Left lung (tissue), 10 donors: Measurements from ENCODE around the gene CD84. TPM values are rescaled to one million over a fixed set of nuclear protein-coding genes. Genes with fewer than 3 reads are reported as not detected.
"Not testable (repeated sequence)": the region's sequence is repeated elsewhere in the genome, so short reads cannot be mapped to it uniquely, and the experiment has no call there.

Experiments used
- ATAC-seq: fragments of 200-7000 bp; cut with Tn5 transposase; one replicate; pipeline ENCODE4 v1.9.1; 2020; ENCODE audit warnings: moderate library complexity
- DNase-seq, 4 donors: peaks; one replicate each; pipeline ENCODE4 v3.0.0-alpha.2; 2013 to 2020
- H3K27ac ChIP-seq, 2 donors: fragments of 200-600 bp; sonication (generic) in 1 of 2; one replicate each; pipeline versions ENCODE4 v1.5.0 to v1.8.0; 2020 to 2021
- H3K27me3 ChIP-seq, 2 donors: fragments of 200-600 bp; sonication (generic) in 1 of 2; one replicate each; pipeline versions ENCODE4 v1.5.0 to v1.8.0; 2020 to 2021
- H3K36me3 ChIP-seq, 2 donors: fragments of 200-600 bp; sonication (generic) in 1 of 2; one replicate each; pipeline versions ENCODE4 v1.5.0 to v1.8.0; 2020 to 2021
- H3K4me1 ChIP-seq, 2 donors: fragments of 200-600 bp; one replicate each; pipeline ENCODE4 v1.8.0; 2021
- H3K4me3 ChIP-seq, 2 donors: fragments of 200-600 bp; sonication (generic) in 1 of 2; one replicate each; pipeline versions ENCODE4 v1.5.0 to v1.8.0; 2020 to 2021; ENCODE audit warnings: mild to moderate bottlenecking in 1 of 2
- H3K9me3 ChIP-seq, 2 donors: fragments of 200-600 bp; sonication (generic) in 1 of 2; one replicate each; pipeline versions ENCODE4 v1.5.0 to v1.8.0; 2020 to 2021
- intact Hi-C, 2 donors: fragments of 100-400 bp; cut with DNase I; formaldehyde crosslinking; loops; one replicate each; pipeline versions ENCODE4 v1.11.2 to v1.14.2; 2022
- polyA plus RNA-seq, 6 donors: library from polyadenylated mRNA; unstranded; fragments of 120-200 nt; gene quantifications; one replicate each; pipeline ENCODE4 v1.2.1, GENCODE V29; 2013; ENCODE audit not compliant: insufficient read length in 6 of 6
- total RNA-seq, 2 donors: library from RNA; stranded (reverse); fragmentation: NEBNext Ultra II Directional; extraction: Animal tissue kit (Norgen Biotek cat#: 25700); gene quantifications; one replicate each; pipeline ENCODE4 v1.2.1, GENCODE V29; 2021
- TF ChIP-seq, protein P1 (sequence below), 2 donors: fragments of 200-600 bp; sonication (generic) in 1 of 2; IDR thresholded peaks; one replicate each; pipeline versions ENCODE4 v1.5.0 to v1.8.0; 2021; ENCODE audit warnings: antibody characterized with exemption in 2 of 2
- donor health status: DM: no; HTN: yes; CAD: no.
- donor health status: DM: no; HTN: no; CAD: no.

CD84 gene
- total and polyA plus RNA-seq, 8 donors: 1.6 to 39.7 (median 2.3) TPM

DNA sequence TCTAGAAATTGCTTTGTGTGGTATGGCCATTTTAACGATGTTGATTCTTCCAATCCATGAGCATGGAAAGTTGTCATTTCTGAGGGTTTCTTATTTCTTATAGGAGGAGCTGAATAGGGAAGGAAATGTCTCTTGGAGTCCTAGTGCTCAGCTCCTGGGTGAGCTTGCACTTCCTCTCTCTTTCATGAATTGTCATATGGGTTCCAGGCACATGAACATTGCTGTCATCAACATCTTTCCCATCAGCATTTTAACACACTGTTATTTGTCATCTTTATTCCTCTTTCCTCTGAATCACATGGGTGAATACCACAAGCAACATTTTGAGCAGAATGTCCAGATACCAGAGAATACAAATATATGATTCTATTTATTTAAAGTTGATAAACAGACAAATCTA lies 79.7 kb downstream of the CD84 start:
- TF ChIP-seq, protein P1, sequence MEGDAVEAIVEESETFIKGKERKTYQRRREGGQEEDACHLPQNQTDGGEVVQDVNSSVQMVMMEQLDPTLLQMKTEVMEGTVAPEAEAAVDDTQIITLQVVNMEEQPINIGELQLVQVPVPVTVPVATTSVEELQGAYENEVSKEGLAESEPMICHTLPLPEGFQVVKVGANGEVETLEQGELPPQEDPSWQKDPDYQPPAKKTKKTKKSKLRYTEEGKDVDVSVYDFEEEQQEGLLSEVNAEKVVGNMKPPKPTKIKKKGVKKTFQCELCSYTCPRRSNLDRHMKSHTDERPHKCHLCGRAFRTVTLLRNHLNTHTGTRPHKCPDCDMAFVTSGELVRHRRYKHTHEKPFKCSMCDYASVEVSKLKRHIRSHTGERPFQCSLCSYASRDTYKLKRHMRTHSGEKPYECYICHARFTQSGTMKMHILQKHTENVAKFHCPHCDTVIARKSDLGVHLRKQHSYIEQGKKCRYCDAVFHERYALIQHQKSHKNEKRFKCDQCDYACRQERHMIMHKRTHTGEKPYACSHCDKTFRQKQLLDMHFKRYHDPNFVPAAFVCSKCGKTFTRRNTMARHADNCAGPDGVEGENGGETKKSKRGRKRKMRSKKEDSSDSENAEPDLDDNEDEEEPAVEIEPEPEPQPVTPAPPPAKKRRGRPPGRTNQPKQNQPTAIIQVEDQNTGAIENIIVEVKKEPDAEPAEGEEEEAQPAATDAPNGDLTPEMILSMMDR (IDR thresholded peaks at IDR 0.05): no peak
- peak; percentile 67 for ATAC-seq

DNA sequence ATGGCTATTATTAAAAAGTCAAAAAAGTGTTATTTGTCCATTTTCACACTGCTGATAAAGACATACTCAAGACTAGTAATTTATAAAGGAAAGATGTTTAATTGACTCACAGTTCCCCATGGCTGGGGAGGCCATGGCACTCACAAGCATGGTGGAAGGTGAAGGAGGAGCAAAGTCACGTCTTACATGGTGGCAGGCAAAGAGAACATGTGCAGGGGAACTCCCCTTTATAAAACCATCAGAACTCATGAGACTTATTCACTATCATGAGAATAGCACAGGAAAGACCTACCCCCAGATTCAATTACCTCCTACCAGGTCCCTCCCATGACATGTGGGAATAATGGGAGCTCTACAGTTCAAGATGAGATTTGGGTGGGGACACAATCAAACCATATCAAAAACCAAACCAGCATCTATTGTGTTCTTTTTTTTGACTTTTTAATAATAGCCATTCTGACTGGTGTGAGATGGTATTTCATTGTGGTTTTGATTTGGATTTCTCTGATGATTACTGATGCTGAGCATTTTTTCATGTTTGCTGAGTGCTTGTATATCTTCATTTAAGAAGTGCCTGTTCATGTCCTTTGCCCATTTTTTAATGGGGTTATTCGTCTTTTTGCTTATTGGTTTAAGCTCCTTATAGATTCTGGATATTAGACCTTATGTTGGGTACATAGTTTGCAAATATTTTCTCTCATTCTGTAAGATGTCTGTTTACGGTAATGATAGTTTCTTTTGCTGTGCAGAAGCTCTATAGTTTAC lies 80.8 kb downstream of the CD84 start:
- H3K4me1 ChIP-seq, H3K4me3 ChIP-seq, DNase-seq, H3K36me3 ChIP-seq, intact Hi-C loops, H3K9me3 ChIP-seq, H3K27ac ChIP-seq, ATAC-seq, H3K27me3 ChIP-seq: not testable (repeated sequence)

More for the DNA sequence above, 79.7 kb downstream of the CD84 start:
- Histone ChIP-seq H3K4me1 (peaks cover 0 to 4% of the 10 kb centered on the region in 2 donors), H3K27me3 (no peaks in the 10 kb centered on the region), H3K27ac (peak overlapping the region; percentile 4 to 57), H3K4me3 (no peak overlapping the region), H3K36me3 (no peaks in the 10 kb centered on the region), H3K9me3 (peaks cover 0 to 7% of the 10 kb centered on the region in 2 donors)
- no peak for DNase-seq
- intact Hi-C loops: no loop called here

DNA sequence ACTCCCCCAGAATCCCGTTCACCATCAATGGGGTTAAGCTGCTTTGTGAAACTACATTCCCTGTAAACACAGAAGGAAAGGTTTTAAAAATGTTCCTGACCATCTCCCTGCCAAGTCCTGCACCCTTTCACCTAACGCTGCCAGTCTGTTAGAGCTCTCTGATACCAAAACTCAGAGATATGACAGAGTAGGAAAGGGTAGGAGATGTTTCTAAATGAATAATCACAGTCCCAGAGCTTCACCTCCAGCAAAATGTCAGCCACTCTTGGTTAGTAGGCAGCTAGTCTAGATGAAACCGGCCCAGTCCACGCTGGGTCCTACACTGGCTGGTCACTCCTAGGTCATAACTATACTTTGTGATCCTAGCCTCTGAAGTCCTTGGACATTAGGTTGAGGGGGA lies 83.0 kb downstream of the CD84 start:
- Histone ChIP-seq H3K27ac (no peak overlapping the region), H3K9me3 (peaks cover 0 to 7% of the 10 kb centered on the region in 2 donors), H3K36me3 (no peaks in the 10 kb centered on the region), H3K4me3 (no peak overlapping the region), H3K4me1 (no peaks in the 10 kb centered on the region), H3K27me3 (no peaks in the 10 kb centered on the region)
- ATAC-seq (no peak), DNase-seq (no peak)
- intact Hi-C loops: no loop called here
- TF ChIP-seq, protein P1 (IDR thresholded peaks at IDR 0.05): no peak

DNA sequence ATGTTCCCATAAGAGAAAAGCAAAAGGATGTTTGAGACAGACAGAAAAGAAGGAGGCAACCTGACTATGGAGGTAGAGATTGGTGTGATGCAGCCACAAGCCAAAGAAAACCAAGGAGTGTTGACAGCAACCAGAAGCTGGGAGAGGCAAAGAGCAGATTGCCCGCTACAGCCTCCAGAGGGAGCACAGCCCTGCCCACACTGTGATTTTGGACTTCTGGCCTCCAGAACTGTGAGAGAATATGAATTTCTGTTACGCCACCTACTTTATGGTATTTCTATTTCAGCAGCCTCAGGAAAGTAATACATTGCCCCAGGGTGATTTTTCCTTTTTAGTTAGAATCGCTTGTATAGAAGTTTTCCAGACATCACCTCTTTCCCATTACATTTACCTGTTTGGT lies 84.7 kb downstream of the CD84 start:
- Histone ChIP-seq H3K4me1 (no peaks in the 10 kb centered on the region), H3K9me3 (peaks cover 0 to 7% of the 10 kb centered on the region in 2 donors), H3K27ac (no peak overlapping the region), H3K36me3 (no peaks in the 10 kb centered on the region), H3K27me3 (no peaks in the 10 kb centered on the region), H3K4me3 (no peak overlapping the region)
- no peak for ATAC-seq
- TF ChIP-seq, protein P1 (IDR thresholded peaks at IDR 0.05): peak in 1 of 2 donors; percentile 7
- intact Hi-C loops: no loop called here
- no peak for DNase-seq

GRCh38 chr1:160492617-160493016 lies 86.7 kb downstream of the CD84 start:
- H3K4me1 ChIP-seq: no peaks in the 10 kb centered on the region
- DNase-seq: no peak
- no peak overlapping the region for H3K27ac ChIP-seq
- intact Hi-C loops: no loop called here
- TF ChIP-seq, protein P1 (IDR thresholded peaks at IDR 0.05): no peak
- no peak for ATAC-seq
- H3K4me3 ChIP-seq: no peak overlapping the region
- H3K27me3 ChIP-seq: no peaks in the 10 kb centered on the region
- no peaks in the 10 kb centered on the region for H3K9me3 ChIP-seq
- H3K36me3 ChIP-seq: no peaks in the 10 kb centered on the region

DNA sequence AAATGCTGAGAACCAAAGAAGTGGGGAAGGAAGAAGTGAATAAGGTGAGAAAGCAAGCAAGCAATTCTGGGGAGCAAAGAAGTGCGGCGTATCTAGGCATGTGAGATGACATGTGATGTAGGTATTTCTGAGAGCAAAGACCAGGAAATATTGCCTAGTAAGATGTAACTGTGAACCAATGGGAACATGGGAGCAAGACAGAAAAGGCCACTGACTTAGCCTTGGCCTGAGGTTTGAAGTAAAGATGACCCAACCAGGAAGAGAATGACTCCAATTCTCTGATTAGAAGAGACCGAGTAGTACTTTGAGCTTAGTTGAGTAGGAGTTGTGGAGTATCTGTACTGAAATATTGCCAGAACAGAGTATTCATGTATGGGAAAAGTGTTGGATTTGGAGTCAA lies 87.3 kb downstream of the CD84 start:
- H3K4me3 ChIP-seq: no peak overlapping the region
- H3K27ac ChIP-seq: no peak overlapping the region
- no peaks in the 10 kb centered on the region for H3K27me3 ChIP-seq
- intact Hi-C loops: no loop called here
- TF ChIP-seq, protein P1 (IDR thresholded peaks at IDR 0.05): no peak
- no peaks in the 10 kb centered on the region for H3K36me3 ChIP-seq
- no peak for DNase-seq
- H3K4me1 ChIP-seq: no peaks in the 10 kb centered on the region
- no peak for ATAC-seq
- H3K9me3 ChIP-seq: no peaks in the 10 kb centered on the region
